Suprapubic skin (tissue), 4 donors: ENCODE measurements around the gene SMOC2.

Experiments
- EP300 ChIP-seq: sonication (generic); formaldehyde crosslinking; IDR thresholded peaks from one replicate; pipeline ENCODE4 v1.6.1; 2017; ENCODE audit warnings: antibody characterized with exemption
- POLR2A ChIP-seq, 2 donors: fragments of 450-650 bp; IDR thresholded peaks; one replicate each; pipeline ENCODE4 v1.6.1; 2017; ENCODE audit warnings: antibody characterized with exemption in 2 of 2, mild to moderate bottlenecking in 2 of 2, moderate library complexity in 2 of 2
- POLR2AphosphoS5 ChIP-seq, 3 donors: sonication (generic); formaldehyde crosslinking; IDR thresholded peaks; one replicate each; pipeline ENCODE4 v1.6.1; 2017; ENCODE audit warnings: antibody characterized with exemption in 3 of 3
- TF ChIP-seq, protein P1 (sequence below), 2 donors: fragments of 200-600 bp in 1 of 2; fragments of 450-650 bp in 1 of 2; sonication (generic) in 1 of 2; IDR thresholded peaks; one replicate each; pipeline ENCODE4 v1.5.1; 2016 to 2019; ENCODE audit warnings: antibody characterized with exemption in 2 of 2, mild to moderate bottlenecking in 1 of 2, moderate library complexity in 1 of 2

DNA sequence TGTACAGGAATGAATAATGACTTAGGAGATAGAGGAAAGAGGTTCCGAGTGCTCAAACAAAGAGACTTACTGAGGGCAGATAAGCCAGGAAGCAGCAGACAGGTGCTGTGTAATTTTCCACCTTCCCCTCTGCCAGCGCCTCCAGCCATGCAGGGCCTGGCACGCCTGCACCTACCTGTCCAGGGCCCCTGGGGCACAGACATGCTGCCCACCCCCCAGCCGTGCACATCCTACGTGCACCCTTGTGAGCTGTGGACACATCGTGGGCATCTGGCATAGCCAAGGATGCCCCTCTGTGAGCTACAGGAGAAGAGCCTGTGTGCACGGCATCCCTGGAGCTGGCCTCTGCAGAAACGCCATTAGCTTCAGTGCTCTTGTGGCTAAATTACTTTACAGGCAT lies 7.1 kb upstream of the SMOC2 start:
- TF ChIP-seq, protein P1, sequence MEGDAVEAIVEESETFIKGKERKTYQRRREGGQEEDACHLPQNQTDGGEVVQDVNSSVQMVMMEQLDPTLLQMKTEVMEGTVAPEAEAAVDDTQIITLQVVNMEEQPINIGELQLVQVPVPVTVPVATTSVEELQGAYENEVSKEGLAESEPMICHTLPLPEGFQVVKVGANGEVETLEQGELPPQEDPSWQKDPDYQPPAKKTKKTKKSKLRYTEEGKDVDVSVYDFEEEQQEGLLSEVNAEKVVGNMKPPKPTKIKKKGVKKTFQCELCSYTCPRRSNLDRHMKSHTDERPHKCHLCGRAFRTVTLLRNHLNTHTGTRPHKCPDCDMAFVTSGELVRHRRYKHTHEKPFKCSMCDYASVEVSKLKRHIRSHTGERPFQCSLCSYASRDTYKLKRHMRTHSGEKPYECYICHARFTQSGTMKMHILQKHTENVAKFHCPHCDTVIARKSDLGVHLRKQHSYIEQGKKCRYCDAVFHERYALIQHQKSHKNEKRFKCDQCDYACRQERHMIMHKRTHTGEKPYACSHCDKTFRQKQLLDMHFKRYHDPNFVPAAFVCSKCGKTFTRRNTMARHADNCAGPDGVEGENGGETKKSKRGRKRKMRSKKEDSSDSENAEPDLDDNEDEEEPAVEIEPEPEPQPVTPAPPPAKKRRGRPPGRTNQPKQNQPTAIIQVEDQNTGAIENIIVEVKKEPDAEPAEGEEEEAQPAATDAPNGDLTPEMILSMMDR (IDR thresholded peaks at IDR 0.05) = no peak
- no peak for TF ChIP-seq EP300
- TF ChIP-seq POLR2A (IDR thresholded peaks at IDR 0.05) = no peak
- TF ChIP-seq POLR2AphosphoS5 (IDR thresholded peaks at IDR 0.05) = no peak
